Keratinocyte (primary cell): ENCODE results near the gene FAM184B. TPM values are rescaled to one million over a fixed set of nuclear protein-coding genes. Genes with fewer than 3 reads are reported as not detected.

ENCODE experiments used
- DNase-seq: peaks from one replicate; pipeline ENCODE4 v3.0.0-alpha.2; 2011; ENCODE audit warnings: low read depth, missing footprints, low spot score
- FAIRE-seq: peaks from 2 replicates; lab custom pipeline; 2011; peaks lifted over from hg19 to GRCh38; lab: Jason Lieb, UNC
- H2AFZ ChIP-seq: 2 replicates; pipeline ENCODE4 v1.6.0; 2012; ENCODE audit warnings: low read length, control low read depth, inconsistent platforms; ENCODE audit not compliant: control insufficient read depth
- H3K27ac ChIP-seq: 2 replicates; pipeline ENCODE4 v1.5.1; 2011; ENCODE audit warnings: low read length; ENCODE audit not compliant: control insufficient read depth, insufficient read depth
- H3K27me3 ChIP-seq: 3 replicates; pipeline ENCODE4 v1.6.0; 2011; ENCODE audit warnings: low read length; ENCODE audit not compliant: control insufficient read depth, insufficient read depth; ENCODE audit errors: extremely low read depth
- H3K36me3 ChIP-seq, 2 experiments: 2 replicates in 1 of 2; 3 replicates in 1 of 2; pipeline ENCODE4 v1.5.1; 2011; ENCODE audit warnings: low read length in 2 of 2, mild to moderate bottlenecking in 1 of 2; ENCODE audit not compliant: control insufficient read depth in 2 of 2, insufficient read depth in 2 of 2; ENCODE audit errors: extremely low read depth in 1 of 2
- H3K4me1 ChIP-seq: 3 replicates; pipeline ENCODE4 v1.5.1; 2011; ENCODE audit warnings: low read length; ENCODE audit not compliant: control insufficient read depth, insufficient read depth; ENCODE audit errors: extremely low read depth
- H3K4me2 ChIP-seq: 3 replicates; pipeline ENCODE4 v1.6.0; 2011; ENCODE audit warnings: low read depth, low read length; ENCODE audit not compliant: control insufficient read depth, insufficient read depth; ENCODE audit errors: extremely low read depth
- H3K4me3 ChIP-seq, 3 experiments: fragments of 200-600 bp in 1 of 3; sonication (generic) in 1 of 3; 2 replicates in 2 of 3; 3 replicates in 1 of 3; pipeline ENCODE4 v1.5.1; 2011 to 2016; ENCODE audit warnings: low read length in 3 of 3, mild to moderate bottlenecking in 3 of 3, control low read depth in 2 of 3, inconsistent platforms in 1 of 3, low read depth in 1 of 3, mixed read lengths in 1 of 3, mixed run types in 1 of 3, moderate library complexity in 1 of 3; ENCODE audit not compliant: control insufficient read depth in 2 of 3, insufficient read depth in 2 of 3; ENCODE audit errors: extremely low read depth in 1 of 3
- H3K79me2 ChIP-seq: 2 replicates; pipeline ENCODE4 v1.6.0; 2012; ENCODE audit warnings: low read length; ENCODE audit not compliant: control insufficient read depth, insufficient read depth
- H3K9ac ChIP-seq: 3 replicates; pipeline ENCODE4 v1.6.0; 2011; ENCODE audit warnings: low read length; ENCODE audit not compliant: control insufficient read depth, insufficient read depth; ENCODE audit errors: extremely low read depth
- H3K9me1 ChIP-seq: 3 replicates; pipeline ENCODE4 v1.6.0; 2011; ENCODE audit warnings: low read length; ENCODE audit not compliant: control insufficient read depth, insufficient read depth; ENCODE audit errors: extremely low read depth
- H3K9me3 ChIP-seq: 2 replicates; pipeline ENCODE4 v1.5.1; 2012; ENCODE audit warnings: low read depth, low read length; ENCODE audit not compliant: control insufficient read depth
- H4K20me1 ChIP-seq: 3 replicates; pipeline ENCODE4 v1.6.0; 2011; ENCODE audit warnings: low read length; ENCODE audit not compliant: control insufficient read depth, insufficient read depth; ENCODE audit errors: extremely low read depth
- EZH2 ChIP-seq: IDR thresholded peaks from one replicate; pipeline ENCODE4 v1.6.1; 2012; ENCODE audit warnings: inconsistent platforms, mild to moderate bottlenecking, low read length, moderate library complexity
- dilution Hi-C: fragments of 300-500 bp; cut with MboI; formaldehyde crosslinking; loops from one replicate; pipeline ENCODE4 v1.7.0; 2020; ENCODE audit warnings: low sequenced_read_pairs; ENCODE audit not compliant: extremely low pct_ligation_motif_present
- polyA plus RNA-seq, 5 experiments: library from polyadenylated mRNA; depleted of rRNA in 3 of 5; stranded (reverse) in 3 of 5; stranded (forward) in 1 of 5; unstranded in 1 of 5; fragments of >200 nt; gene quantifications; 1 replicate in 1 of 5; 2 replicates in 3 of 5; 3 replicates in 1 of 5; pipeline versions ENCODE4 v1.2.1 to v1.2.3, GENCODE V29; 2011 to 2012; ENCODE audit warnings: missing spikeins in 2 of 5, low read depth in 1 of 5, low replicate concordance in 1 of 5
- TF ChIP-seq, protein P1 (sequence below), 3 experiments: IDR thresholded peaks in 1 of 3; conservative IDR thresholded peaks in 1 of 3; optimal IDR thresholded peaks in 1 of 3; 2 replicates in 2 of 3; 3 replicates in 1 of 3; pipeline versions ENCODE3 to v1.5.1; 2011; ENCODE audit warnings: low read length in 3 of 3, mild to moderate bottlenecking in 3 of 3, moderate library complexity in 2 of 3, control low read depth in 1 of 3, inconsistent platforms in 1 of 3; ENCODE audit not compliant: insufficient read depth in 2 of 3; ENCODE audit errors: extremely low read depth in 1 of 3

Gene FAM184B
- polyA plus RNA-seq, 1 donor (not counting 4 experiments of a cell fraction or from before 2014, with no cell fraction given): 0.01 TPM

DNA sequence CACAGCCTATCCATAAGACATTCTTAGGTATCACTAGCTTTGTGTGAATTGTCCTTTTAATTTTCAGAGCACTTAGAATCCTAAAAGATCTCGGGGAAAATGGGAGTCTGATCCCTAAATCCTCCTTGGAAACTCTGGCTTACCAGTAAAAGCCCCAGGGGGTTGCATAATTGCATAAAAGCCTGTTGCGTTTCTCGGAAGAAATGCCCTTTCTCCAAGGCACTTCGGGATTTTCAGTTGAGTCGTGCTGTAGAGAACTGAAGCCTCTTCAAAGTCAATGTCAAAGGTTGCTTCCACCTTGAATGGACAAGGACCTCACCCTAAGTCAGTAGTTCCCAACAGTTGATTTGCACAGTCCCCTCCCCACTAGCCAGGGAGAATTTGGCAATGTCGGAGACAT lies 20.8 kb downstream of the FAM184B start:
- H3K36me3 ChIP-seq: no peaks in the 10 kb centered on the region
- no peaks in the 10 kb centered on the region for H3K79me2 ChIP-seq
- DNase-seq (no peak), FAIRE-seq (no peak)
- no peak overlapping the region for H3K4me3 ChIP-seq
- H3K9me3 ChIP-seq: no peaks in the 10 kb centered on the region
- H3K4me2 ChIP-seq: no peak overlapping the region
- H3K9me1 ChIP-seq: no peaks in the 10 kb centered on the region
- H2AFZ ChIP-seq: no peak overlapping the region
- no peak overlapping the region for H3K27ac ChIP-seq
- dilution Hi-C loops: no loop called here
- H3K4me1 ChIP-seq: no peaks in the 10 kb centered on the region
- H3K9ac ChIP-seq: no peak overlapping the region
- no peak for TF ChIP-seq EZH2
- TF ChIP-seq, protein P1, sequence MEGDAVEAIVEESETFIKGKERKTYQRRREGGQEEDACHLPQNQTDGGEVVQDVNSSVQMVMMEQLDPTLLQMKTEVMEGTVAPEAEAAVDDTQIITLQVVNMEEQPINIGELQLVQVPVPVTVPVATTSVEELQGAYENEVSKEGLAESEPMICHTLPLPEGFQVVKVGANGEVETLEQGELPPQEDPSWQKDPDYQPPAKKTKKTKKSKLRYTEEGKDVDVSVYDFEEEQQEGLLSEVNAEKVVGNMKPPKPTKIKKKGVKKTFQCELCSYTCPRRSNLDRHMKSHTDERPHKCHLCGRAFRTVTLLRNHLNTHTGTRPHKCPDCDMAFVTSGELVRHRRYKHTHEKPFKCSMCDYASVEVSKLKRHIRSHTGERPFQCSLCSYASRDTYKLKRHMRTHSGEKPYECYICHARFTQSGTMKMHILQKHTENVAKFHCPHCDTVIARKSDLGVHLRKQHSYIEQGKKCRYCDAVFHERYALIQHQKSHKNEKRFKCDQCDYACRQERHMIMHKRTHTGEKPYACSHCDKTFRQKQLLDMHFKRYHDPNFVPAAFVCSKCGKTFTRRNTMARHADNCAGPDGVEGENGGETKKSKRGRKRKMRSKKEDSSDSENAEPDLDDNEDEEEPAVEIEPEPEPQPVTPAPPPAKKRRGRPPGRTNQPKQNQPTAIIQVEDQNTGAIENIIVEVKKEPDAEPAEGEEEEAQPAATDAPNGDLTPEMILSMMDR (optimal IDR thresholded peaks at IDR 0.05 in 1 of 3, IDR thresholded peaks at IDR 0.05 in 1 of 3, conservative IDR thresholded peaks at IDR 0.05 in 1 of 3; ENCODE audit: extremely low read depth in 1 of 3, insufficient read depth in 2 of 3, low read length in 3 of 3): no peak
- H3K27me3 ChIP-seq: no peaks in the 10 kb centered on the region
- no peaks in the 10 kb centered on the region for H4K20me1 ChIP-seq

DNA sequence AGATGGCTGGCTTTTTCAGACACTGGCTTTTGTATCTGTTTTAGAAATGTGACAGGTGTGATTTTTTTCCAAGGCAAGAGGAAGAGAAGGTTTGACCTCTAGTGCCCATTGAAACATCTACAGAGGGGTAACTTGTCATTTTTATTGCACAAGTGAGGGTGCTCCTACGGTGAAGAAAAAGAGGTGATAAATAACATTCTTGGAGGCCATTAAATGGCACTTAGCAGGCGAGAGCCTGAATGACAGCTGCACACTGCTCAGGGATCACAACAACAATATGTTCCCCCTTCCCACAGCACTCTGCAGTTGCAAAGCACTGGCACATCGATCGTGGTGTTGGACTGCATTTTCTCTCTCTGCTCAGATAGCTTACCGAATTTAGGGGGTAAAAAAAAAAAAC lies 22.9 kb downstream of the FAM184B start:
- no peak overlapping the region for H3K4me2 ChIP-seq

More for the DNA sequence above, 22.9 kb downstream of the FAM184B start:
- DNase-seq: no peak
- no peaks in the 10 kb centered on the region for H3K79me2 ChIP-seq
- TF ChIP-seq, protein P1 (optimal IDR thresholded peaks at IDR 0.05 in 1 of 3, IDR thresholded peaks at IDR 0.05 in 1 of 3, conservative IDR thresholded peaks at IDR 0.05 in 1 of 3; ENCODE audit: extremely low read depth in 1 of 3, insufficient read depth in 2 of 3, low read length in 3 of 3): no peak
- no peak for TF ChIP-seq EZH2
- no peak overlapping the region for H3K27ac ChIP-seq
- no peak overlapping the region for H3K4me3 ChIP-seq
- no peak overlapping the region for H2AFZ ChIP-seq
- H3K36me3 ChIP-seq: no peaks in the 10 kb centered on the region
- H3K9me3 ChIP-seq: no peaks in the 10 kb centered on the region
- no peaks in the 10 kb centered on the region for H3K4me1 ChIP-seq
- H3K27me3 ChIP-seq: no peaks in the 10 kb centered on the region
- no peak overlapping the region for H3K9ac ChIP-seq
- dilution Hi-C loops: no loop called here
- H4K20me1 ChIP-seq: no peaks in the 10 kb centered on the region
- H3K9me1 ChIP-seq: no peaks in the 10 kb centered on the region
- FAIRE-seq: no peak
